GM20431 (cell line): ENCODE results near the gene GP2.

ENCODE experiments used
- in situ Hi-C: fragments of 300-500 bp; cut with MseI, MboI; formaldehyde crosslinking; loops from one replicate; pipeline ENCODE4 v1.15.0; 2020; ENCODE audit warnings: low sequenced_read_pairs; ENCODE audit not compliant: unreplicated experiment

Gene GP2

GRCh38 chr16:20326321-20326720 is 992 bp downstream of the GP2 start:
- in situ Hi-C loops = no loop called here

GRCh38 chr16:20325005-20325404 is 2.3 kb downstream of the GP2 start:
- in situ Hi-C loops = no loop called here

GRCh38 chr16:20323591-20324117 is 3.7 kb downstream of the GP2 start:
- in situ Hi-C loops = loop anchor here (25.0 kb wide), 1 partner anchor 411 kb away; no protein-coding TSS in a partner anchor

GRCh38 chr16:20322696-20323095 is 4.6 kb downstream of the GP2 start:
- in situ Hi-C loops = loop anchor here (25.0 kb wide), 1 partner anchor 410 kb away; no protein-coding TSS in a partner anchor

- in situ Hi-C loops = loop anchor here (25.0 kb wide), 1 partner anchor 409 kb away; no protein-coding TSS in a partner anchor
Measured at GRCh38 chr16:20321671-20322070, 5.6 kb downstream of the GP2 start.

GRCh38 chr16:20321051-20321450 is 6.3 kb downstream of the GP2 start:
- in situ Hi-C loops = loop anchor here (25.0 kb wide), 1 partner anchor 409 kb away; no protein-coding TSS in a partner anchor

GRCh38 chr16:20320592-20320991 is 6.7 kb downstream of the GP2 start:
- in situ Hi-C loops = loop anchor here (25.0 kb wide), 1 partner anchor 408 kb away; no protein-coding TSS in a partner anchor

GRCh38 chr16:20320178-20320577 is 7.1 kb downstream of the GP2 start:
- in situ Hi-C loops = loop anchor here (25.0 kb wide), 1 partner anchor 408 kb away; no protein-coding TSS in a partner anchor

GRCh38 chr16:20319406-20319805 is 7.9 kb downstream of the GP2 start:
- in situ Hi-C loops = loop anchor here (25.0 kb wide), 1 partner anchor 407 kb away; no protein-coding TSS in a partner anchor

GRCh38 chr16:20318437-20318836 is 8.9 kb downstream of the GP2 start:
- in situ Hi-C loops = loop anchor here (25.0 kb wide), 1 partner anchor 406 kb away; no protein-coding TSS in a partner anchor

GRCh38 chr16:20318006-20318405 is 9.3 kb downstream of the GP2 start:
- in situ Hi-C loops = loop anchor here (25.0 kb wide), 1 partner anchor 406 kb away; no protein-coding TSS in a partner anchor

- in situ Hi-C loops = loop anchor here (25.0 kb wide), 1 partner anchor 405 kb away; no protein-coding TSS in a partner anchor
Measured at GRCh38 chr16:20317117-20317516, 10.2 kb downstream of the GP2 start.

GRCh38 chr16:20316715-20317114 is 10.6 kb downstream of the GP2 start:
- in situ Hi-C loops = loop anchor here (25.0 kb wide), 1 partner anchor 404 kb away; no protein-coding TSS in a partner anchor

- in situ Hi-C loops = loop anchor here (25.0 kb wide), 1 partner anchor 403 kb away; no protein-coding TSS in a partner anchor
Measured at GRCh38 chr16:20315764-20316163, 11.5 kb downstream of the GP2 start.

- in situ Hi-C loops = loop anchor here (25.0 kb wide), 1 partner anchor 402 kb away; no protein-coding TSS in a partner anchor
Measured at GRCh38 chr16:20314575-20314974, 12.7 kb downstream of the GP2 start.

- in situ Hi-C loops = loop anchor here (25.0 kb wide), 1 partner anchor 401 kb away; no protein-coding TSS in a partner anchor
Measured at GRCh38 chr16:20313741-20314140, 13.6 kb downstream of the GP2 start.

- in situ Hi-C loops = loop anchor here (25.0 kb wide), 1 partner anchor 400 kb away; no protein-coding TSS in a partner anchor
Measured at GRCh38 chr16:20312536-20313095, 14.7 kb downstream of the GP2 start.

- in situ Hi-C loops = loop anchor here (25.0 kb wide), 1 partner anchor 399 kb away; no protein-coding TSS in a partner anchor
Measured at GRCh38 chr16:20311548-20311947, 15.8 kb downstream of the GP2 start.

GRCh38 chr16:20310421-20311395 is 16.6 kb downstream of the GP2 start:
- in situ Hi-C loops = loop anchor here (25.0 kb wide), 1 partner anchor 398 kb away; no protein-coding TSS in a partner anchor

- in situ Hi-C loops = loop anchor here (25.0 kb wide), 1 partner anchor 397 kb away; no protein-coding TSS in a partner anchor
Measured at GRCh38 chr16:20309786-20310185, 17.5 kb downstream of the GP2 start.
